Glomerular visceral epithelial cell (primary cell): ENCODE measurements around the gene NECTIN4.
"Not testable (repeated sequence)": the region's sequence is repeated elsewhere in the genome, so short reads cannot be mapped to it uniquely, and the experiment has no call there.

Experiments used
- DNase-seq: peaks from one replicate; pipeline ENCODE4 v3.0.0-alpha.2; 2016; ENCODE audit errors: extremely low spot score

The NECTIN4 gene

GRCh38 chr1:161082996-161083747 lies 6.2 kb downstream of the NECTIN4 start:
- DNase-seq: peak; percentile 90

- no peak for DNase-seq
These were observed 6.9 kb downstream of the NECTIN4 start for GRCh38 chr1:161082483-161082882.

DNA sequence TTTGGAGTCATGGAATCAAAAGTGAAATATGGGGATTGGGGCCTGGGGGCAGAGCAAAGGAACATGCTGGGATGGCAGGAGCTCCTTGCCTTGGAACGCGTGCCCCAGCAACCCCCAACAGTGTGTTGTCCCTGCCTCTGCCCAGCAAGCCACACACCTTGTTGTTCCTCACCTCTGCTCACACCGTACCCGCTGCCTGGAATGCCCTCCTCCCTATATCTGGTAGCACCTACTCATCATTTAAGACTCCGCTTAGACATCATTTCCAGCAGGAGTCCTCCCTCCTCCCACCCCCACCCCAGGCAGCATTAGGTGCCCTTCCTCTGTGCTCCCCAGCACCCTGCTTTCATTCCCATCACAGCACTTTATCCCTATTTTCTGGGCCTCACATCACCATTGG lies 7.8 kb downstream of the NECTIN4 start:
- no peak for DNase-seq

DNA sequence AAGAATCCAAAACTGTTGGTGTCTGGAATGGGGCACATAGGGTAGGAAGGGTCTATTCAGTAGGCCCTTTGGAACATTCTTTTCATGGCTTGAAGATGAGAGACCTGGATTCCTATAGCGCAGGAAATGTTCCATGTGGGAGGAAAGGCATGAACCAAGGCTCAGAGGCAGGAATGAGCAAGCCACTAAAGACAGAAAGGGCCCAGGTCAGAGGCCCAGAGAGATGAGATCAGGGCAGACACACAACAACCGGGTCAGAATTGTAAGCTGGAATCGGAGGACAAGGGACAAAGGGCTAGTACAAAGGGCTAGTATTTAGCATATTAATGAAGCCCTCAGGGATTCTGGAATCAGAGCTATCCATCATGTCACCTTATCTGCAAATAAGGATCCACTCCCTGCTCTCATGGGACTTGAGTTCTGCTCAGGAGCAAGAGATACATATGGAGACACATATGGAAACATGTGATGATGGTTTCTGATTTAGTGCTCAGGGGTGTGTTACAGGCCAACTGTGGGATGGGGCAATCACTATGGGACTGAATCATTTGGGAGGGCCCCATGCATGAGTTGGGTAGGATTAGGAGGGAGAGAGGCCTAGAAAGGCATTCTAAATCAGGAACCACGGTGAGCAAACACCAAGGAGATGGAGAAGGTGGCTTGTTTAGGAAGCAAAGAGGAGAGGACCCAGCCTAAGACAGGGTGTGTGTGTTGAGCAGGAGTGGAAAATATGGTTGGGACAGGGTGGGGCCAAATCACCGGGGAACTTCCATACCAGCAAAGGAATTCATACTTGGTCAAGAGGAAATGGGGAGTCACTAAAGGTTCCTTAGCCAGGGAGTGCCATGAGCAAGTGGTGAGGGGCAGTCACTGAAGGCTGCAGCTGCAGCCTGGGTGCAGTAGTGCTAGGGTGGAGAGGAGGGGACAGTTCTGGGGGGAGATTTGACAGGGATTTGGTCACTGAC lies 8.6 kb downstream of the NECTIN4 start:
- DNase-seq: no peak

DNA sequence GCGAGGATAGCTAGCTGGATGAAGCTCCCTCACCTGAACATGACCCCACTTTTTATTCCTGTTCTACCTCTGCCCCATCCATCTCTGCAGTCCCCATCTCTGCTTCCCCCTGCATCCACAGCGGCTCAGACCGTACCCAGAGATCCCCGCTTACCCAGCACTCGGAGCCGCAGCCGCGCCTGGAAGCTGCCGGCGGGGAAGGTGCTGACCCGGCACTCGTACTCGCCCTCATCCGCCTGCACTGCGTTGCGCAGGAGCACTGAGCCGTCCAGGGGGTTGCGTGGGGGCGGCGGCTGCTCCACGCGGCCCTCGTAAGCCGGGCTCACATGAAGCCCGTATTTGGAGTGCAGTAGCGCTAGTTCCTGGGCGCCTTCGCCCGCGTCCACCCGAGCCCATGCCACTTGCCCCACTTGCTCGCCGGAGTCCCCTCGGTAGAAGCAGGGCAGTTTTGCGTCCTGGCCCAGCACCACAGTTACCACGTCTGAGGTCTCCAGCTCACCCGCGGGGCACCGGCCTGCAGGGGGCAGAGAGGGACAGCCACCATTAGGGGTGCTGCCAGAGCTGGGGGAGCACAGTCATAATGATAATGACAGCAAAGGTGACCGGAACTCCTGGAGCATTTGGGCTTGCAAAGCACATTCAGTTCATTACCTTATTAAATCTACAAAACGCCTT lies 9.8 kb downstream of the NECTIN4 start:
- DNase-seq: no peak

GRCh38 chr1:161077426-161077825 lies 11.9 kb downstream of the NECTIN4 start:
- DNase-seq: no peak

- DNase-seq: no peak
These were observed 12.9 kb downstream of the NECTIN4 start for GRCh38 chr1:161076410-161076809.

GRCh38 chr1:161074676-161075368 lies 14.5 kb downstream of the NECTIN4 start:
- no peak for DNase-seq

GRCh38 chr1:161073474-161074121 lies 15.8 kb downstream of the NECTIN4 start:
- no peak for DNase-seq

GRCh38 chr1:161072751-161073449 lies 16.5 kb downstream of the NECTIN4 start:
- DNase-seq: no peak

- peak; percentile 61 for DNase-seq
These were observed 17.4 kb downstream of the NECTIN4 start for GRCh38 chr1:161071886-161072371.

GRCh38 chr1:161070761-161071160 lies 18.6 kb downstream of the NECTIN4 start:
- no peak for DNase-seq

DNA sequence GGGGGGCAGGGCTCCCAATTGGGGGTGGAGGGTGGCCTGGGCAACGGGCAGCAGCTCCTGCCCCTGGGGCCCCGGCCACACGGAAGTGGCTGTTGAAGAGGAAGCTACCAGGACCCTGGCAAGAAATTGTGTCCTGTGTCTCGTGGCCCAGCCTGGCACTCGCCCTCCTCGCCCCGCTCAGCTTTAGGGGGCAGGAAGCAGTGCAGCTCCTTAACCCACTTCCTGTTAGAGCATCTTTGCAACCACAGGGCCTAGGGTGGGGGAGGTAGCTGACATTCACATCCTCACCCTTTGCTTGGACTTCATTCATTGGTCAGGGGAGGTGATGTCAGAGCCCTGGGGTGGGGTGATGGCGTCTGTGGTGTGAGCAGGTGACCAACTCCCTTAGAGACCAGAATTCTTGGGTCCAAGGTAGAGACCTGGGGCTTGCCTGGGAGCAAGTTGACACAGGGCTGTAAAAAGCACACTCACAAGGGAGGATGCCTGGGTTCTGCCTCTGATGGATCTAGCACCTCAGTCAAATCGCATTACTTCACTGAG lies 19.6 kb downstream of the NECTIN4 start, which contains the start of gene ARHGAP30:
Gene ARHGAP30 (minus strand): TSS at position 161 of the 540 bp plus-strand sequence. CDS start 267 bp downstream, outside the sequence.
- DNase-seq: no peak

- no peak for DNase-seq
These were observed 20.1 kb downstream of the NECTIN4 start for GRCh38 chr1:161069241-161069640.

GRCh38 chr1:161068306-161069234 lies 20.8 kb downstream of the NECTIN4 start:
- DNase-seq: no peak

DNA sequence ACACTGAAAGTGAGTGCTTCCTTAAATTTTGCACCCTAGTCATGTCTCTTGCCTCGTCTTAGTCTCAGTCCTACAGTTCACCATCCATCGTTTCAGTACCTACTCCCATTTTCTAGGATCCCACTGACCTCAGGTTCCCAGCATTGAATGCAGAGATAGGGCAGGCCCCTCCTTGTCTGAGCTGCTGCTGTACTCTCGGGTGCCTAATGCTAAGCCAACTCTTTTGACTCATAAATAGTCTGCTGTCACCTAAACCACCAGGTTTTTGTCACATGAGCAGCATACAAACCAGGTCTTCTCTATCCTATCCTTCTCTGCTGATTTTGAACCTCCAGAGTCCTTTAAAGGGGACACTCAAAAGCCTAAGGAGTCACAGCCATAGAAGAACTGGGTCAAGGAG lies 22.7 kb downstream of the NECTIN4 start:
- no peak for DNase-seq

DNA sequence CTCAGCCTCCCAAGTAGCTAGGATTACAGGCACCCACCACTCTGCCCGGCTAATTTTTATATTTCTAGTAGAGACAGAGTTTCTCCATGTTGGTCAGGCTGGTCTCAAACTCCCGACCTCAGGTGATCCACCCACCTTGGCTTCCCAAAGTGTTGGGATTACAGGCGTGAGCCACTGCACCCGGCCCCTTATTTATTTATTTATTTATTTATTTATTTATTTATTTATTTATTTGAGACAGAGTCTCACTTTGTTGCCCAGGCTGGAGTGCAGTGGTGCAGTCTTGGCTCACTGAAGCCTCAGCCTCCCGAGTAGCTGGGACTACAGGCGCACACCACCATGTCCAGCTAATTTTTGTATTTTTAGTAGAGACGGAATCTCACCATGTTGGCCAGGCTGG lies 23.7 kb downstream of the NECTIN4 start:
- not testable (repeated sequence) for DNase-seq

GRCh38 chr1:161063936-161064335 lies 25.4 kb downstream of the NECTIN4 start:
- DNase-seq: not testable (repeated sequence)

GRCh38 chr1:161061419-161061818 lies 27.9 kb downstream of the NECTIN4 start:
- DNase-seq: no peak
